HG02759 (cell line): ENCODE measurements around the gene RDH13.
"Not testable (repeated sequence)": the region's sequence is repeated elsewhere in the genome, so short reads cannot be mapped to it uniquely, and the experiment has no call there.

ENCODE experiments used
- ATAC-seq: cut with Tn5 transposase; IDR thresholded peaks from one replicate; pipeline ENCODE4 v1.9.1; 2021; ENCODE audit warnings: mild to moderate bottlenecking, moderate library complexity; ENCODE audit not compliant: unreplicated experiment

Gene RDH13

GRCh38 chr19:55046975-55047622 is 15.8 kb downstream of the RDH13 start:
- no peak for ATAC-seq

DNA sequence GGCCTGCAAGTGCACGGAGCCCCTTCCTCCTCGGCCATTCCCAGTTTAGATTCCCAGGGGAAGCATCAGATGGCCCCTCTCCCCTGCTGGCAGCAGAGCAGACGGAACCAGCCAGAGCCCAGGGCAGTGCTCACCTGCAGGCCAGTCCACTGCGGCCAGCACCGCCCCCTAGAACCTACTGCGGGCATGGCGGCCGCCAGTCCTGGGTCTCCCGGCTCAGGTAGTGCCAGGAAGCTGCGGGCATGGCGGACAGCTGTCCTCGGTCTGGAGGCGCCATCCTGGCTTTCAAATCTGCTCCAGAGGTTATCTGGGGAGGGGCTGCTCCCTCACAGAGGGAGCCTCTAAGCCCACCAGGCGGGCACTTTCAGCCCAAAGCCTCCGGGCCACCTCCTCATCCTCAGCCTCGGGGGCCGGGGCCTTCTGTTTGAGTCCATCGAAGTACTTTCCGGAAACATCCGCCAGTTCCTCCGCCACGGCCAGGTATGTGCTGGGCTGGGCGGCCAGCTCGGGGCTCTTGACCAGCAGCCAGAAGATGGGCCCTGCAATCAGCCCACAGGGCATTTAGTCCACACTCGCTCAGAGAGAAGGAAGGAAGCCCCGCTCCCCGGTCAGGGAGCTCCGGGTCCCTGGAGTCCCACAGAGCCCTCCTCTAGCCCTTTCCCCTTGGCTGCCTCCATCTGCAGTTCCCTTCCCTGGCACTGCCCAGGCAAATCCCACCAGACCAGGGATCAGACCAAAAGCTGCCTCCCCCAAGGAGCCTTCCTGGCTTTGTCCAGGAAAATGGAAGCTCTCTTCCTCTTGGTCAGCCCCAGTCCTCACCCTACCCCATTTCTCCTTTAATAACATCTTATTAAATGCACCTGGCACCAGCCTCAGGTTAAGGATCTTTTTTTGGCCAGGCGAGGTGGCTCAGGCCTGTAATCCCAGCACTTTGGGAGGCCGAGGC is 17.9 kb downstream of the RDH13 start:
- ATAC-seq = no peak

- no peak for ATAC-seq
Measured at GRCh38 chr19:55044286-55044685, 18.7 kb downstream of the RDH13 start.

GRCh38 chr19:55042688-55043087 is 20.3 kb downstream of the RDH13 start:
- no peak for ATAC-seq

- ATAC-seq = no peak
Measured at GRCh38 chr19:55042344-55042678, 20.6 kb downstream of the RDH13 start.

DNA sequence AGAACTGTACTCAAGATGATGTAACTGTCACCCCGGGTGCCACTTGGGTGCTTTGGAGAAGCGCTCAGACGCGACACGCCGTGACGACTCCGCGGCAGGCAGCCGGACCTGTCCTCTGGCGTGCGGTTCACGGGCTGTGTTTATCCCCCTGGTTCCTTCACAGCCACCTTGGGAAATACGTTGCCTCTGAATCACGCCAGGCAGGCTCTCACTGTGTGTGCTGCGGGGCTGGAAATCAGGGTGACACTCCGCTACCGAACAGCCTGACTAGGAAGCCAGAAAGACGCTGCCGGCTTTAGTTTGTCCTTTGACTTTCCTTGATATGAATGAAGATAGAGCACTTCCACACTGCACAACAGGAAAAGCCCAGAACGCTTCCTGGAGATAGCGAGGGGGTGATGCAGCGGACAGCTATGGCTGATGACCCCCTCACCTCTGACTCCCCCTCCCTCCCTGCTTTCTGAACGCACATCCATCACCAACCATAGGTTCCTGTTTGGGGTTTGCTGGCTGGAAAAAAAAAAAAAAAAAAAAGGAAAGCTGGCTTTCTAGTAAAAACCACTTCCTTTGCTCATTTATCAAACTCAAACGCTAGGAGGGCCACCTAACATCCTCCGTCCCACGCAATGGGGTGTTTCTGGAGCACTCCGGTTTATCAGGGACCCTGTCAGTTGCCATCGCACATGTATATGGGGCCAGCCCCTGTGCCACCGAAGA is 21.2 kb downstream of the RDH13 start:
- ATAC-seq = no peak

- ATAC-seq = no peak
Measured at GRCh38 chr19:55041244-55041626, 21.7 kb downstream of the RDH13 start.

DNA sequence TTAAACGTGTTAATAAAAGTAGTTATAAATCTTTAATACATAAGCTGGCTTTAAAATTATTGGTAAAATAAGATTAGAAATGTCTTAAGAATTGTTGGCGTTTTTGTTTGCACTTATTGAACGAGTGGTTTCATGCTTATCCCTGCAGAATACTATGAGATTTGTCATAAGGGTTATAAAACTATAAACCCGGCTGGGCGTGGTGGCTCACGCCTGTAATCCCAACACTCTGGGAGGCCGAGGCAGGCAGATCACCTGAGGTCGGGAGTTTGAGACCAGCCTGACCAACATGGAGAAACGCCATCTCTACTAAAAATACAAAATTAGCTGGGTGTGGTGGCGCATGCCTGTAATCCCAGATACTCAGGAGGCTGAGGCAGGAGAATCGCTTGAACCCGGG is 22.3 kb downstream of the RDH13 start:
- not testable (repeated sequence) for ATAC-seq

DNA sequence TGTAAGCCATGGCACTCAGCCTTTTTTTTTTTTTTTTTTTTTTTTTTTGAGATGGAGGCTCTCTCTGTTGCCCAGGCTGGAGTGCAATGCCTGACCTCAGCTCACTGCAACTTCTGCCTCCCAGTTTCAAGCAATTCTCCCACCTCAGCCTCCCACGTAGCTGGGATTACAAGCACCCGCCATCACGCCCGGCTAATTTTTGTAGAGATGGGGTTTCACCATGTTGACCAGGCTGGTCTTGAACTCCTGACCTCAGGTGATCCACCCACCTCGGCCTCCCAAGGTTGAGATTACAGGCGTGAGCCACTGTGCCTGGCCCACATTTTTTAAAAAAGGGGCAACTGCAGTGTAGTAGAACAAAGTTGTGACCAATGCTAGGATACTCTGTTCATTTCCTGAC is 25.3 kb downstream of the RDH13 start:
- ATAC-seq = not testable (repeated sequence)

GRCh38 chr19:55036058-55036457 is 26.9 kb downstream of the RDH13 start:
- ATAC-seq = no peak

GRCh38 chr19:55034751-55035150 is 28.2 kb downstream of the RDH13 start:
- no peak for ATAC-seq

DNA sequence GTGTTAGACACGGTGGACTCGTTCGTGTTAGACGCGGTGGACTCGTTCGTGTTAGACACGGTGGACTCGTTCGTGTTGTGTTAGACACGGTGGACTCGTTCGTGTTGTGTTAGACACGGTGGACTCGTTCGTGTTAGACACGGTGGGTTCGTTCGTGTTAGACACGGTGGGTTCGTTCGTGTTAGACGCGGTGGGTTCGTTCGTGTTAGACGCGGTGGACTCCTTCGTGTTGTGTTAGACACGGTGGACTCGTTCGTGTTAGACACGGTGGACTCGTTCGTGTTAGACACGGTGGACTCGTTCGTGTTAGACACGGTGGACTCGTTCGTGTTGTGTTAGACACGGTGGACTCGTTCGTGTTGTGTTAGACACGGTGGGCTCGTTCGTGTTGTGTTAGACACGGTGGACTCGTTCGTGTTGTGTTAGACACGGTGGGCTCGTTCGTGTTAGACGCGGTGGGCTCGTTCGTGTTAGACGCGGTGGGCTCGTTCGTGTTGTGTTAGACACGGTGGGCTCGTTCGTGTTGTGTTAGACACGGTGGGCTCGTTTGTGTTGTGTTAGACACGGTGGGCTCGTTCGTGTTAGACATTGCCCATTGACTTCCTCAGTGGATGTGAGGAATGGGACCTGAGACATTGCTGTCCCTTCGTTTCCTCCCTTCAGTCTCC is 29.8 kb downstream of the RDH13 start:
- not testable (repeated sequence) for ATAC-seq

GRCh38 chr19:55032170-55032800 is 30.7 kb downstream of the RDH13 start:
- ATAC-seq = no peak

DNA sequence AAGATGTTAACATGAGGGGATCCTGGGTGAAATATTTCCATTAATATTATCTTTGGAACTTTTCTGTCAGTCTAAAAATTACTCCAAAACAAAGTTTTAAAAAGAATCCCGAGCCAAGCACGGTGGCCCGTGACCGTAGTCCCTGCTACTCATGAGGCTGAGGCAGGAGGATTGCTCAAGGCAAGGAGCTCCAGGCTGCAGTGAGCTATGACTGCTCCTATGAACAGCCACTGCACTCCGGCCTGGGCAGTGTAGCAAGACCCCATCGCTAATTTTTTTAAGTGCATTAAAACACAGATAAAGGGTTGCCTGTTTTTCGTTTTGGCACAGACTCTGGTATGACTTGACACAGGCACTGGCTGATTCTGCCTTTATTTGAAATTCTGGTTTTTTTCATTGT is 31.8 kb downstream of the RDH13 start:
- no peak for ATAC-seq

DNA sequence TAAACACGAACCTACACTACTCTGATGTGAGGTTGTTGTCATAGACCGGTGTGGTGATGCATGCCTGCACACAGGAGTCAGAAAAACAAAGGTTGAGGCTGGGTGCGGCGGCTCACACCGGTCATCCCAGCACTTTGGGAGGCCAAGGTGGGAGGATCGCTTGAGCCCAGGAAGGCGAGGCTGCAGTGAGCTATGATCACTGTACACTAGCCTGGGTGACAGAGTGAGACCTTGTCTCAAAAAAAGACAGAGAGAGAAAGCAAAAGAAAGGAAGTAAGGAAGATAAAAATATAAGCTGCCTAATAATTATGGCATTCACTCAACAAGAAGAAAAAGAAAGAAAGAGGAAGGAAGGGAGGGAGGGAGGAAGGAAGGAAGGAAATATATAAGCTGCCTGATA is 34.2 kb downstream of the RDH13 start:
- no peak for ATAC-seq

- no peak for ATAC-seq
Measured at GRCh38 chr19:55027472-55028337, 35.2 kb downstream of the RDH13 start.

DNA sequence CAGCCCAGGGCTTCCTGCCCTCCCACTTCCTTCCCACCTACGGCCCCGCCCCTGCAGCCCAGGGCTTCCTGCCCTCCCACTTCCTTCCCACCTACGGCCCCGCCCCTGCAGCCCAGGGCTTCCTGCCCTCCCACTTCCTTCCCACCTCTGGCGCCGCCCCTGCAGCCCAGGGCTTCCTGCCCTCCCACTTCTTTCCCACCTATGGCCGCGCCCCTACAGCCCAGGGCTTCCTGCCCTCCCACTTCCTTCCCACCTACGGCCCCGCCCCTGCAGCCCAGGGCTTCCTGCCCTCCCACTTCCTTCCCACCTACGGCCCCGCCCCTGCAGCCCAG is 35.8 kb downstream of the RDH13 start:
- not testable (repeated sequence) for ATAC-seq

- ATAC-seq = no peak
Measured at GRCh38 chr19:55024111-55024510, 38.8 kb downstream of the RDH13 start.

DNA sequence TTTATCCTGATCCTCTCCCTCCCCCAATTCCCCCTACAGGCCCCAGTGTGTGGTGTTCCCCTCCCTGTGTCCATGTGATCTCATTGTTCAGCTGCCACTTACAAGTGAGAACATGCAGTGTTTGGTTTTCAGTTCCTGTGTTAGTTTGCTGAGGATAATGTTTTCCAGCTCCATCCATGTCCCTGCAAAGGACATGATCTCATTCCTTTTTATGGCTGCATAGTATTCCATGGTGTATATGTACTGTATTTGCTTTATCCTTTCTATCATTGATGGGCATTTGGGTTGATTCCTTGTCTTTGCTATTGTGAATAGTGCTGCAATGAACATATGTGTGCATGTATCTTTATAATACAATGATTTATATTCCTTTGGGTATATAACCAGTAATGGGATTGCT is 42.6 kb downstream of the RDH13 start:
- not testable (repeated sequence) for ATAC-seq

DNA sequence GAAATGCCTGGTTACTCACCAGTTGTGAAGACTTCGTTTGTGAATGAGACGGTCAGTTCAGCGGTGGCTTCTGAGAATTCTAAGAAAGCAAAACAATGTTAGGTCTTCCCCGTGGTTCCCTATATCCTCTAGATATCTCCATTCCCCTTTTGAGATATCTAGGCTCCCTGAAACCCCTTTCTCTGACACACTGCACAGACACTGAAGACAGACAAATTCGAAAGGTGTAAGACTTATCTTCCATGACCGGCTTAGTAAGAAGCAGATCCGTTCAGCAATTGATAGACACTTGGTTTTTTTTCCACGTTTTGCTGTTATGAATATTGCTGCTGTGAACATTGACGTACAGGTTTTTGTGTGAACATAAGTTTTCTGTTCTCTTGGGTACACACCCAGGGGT is 44.3 kb downstream of the RDH13 start:
- no peak for ATAC-seq
